ENCODE data around the gene ANXA2.

DNA sequence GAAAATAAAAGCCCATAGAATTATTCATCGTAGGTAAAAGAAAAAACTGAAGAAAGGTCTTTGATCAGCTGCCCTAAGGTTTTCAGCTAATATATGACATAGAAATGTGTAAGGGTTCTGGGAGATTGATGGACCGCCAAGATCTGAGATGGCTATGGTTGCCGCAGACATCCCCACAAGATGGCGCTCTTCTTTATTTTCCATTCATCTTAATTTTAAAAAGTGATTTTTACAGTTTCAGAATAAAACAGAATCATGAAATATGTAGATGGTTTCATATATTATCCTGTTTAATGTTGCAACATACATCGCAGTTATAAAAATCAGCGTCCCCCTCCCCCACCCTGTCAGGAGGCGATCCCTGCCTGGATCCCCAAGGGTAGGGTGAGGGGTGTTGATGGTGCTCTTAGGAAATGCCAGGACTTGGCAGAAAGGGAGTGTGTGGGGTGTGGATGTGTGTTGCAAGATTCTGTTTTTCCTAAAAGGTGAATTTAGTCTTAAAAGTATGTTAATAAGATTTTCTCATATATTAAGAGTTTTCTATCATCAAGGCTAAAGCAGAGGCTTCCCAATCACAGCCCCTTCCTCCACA, 68.8 kb downstream of the ANXA2 start:
- TF ChIP-seq POLR2A (IDR thresholded peaks at IDR 0.05; ENCODE audit: low read length) (no peak), GATA1 (IDR thresholded peaks at IDR 0.05; ENCODE audit: low read depth, low read length) (no peak)
